A673 (cell line): ENCODE results near the gene ERICH3.

ENCODE experiments used
- CTCF ChIP-seq: fragments of 300-800, 200-600 bp; sonication (generic); conservative IDR thresholded peaks from 2 replicates; pipeline ENCODE4 v1.5.1; 2017; ENCODE audit warnings: low read depth, mild to moderate bottlenecking, antibody characterized with exemption, low read length, moderate library complexity, mixed read lengths
- EZH2 ChIP-seq: fragments of 200-600 bp; sonication (generic); IDR thresholded peaks from 2 replicates; pipeline ENCODE4 v1.6.1; 2017; ENCODE audit warnings: borderline replicate concordance, low read depth, mild to moderate bottlenecking, mixed read lengths, antibody characterized with exemption, low read length; ENCODE audit not compliant: poor library complexity, severe bottlenecking

DNA sequence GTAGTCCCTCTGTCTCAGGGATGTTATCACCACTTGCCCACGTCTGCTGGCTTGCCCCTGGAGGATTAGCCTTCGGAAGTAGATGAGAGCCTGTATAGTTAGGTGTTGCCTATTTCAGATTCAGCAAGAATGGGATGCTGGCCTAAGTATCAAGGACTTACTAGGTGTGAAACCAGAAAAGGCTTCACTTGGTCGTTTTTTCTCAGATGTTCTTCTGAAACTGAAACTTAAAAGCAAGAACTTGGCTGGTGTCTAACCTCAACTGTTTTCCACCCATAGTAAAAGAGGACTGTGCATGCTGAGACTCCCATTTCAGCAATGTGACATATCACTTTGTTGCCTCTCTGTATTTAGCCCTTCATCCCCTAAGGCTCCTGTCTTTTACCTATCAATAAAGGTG is 94.2 kb downstream of the ERICH3 start:
- no peak for TF ChIP-seq CTCF
- TF ChIP-seq EZH2, result no peak
